ENCODE measurements around the gene MIA2. TPM values are rescaled to one million over a fixed set of nuclear protein-coding genes. Genes with fewer than 3 reads are reported as not detected.

MIA2 gene
- total RNA-seq, 2 donors from 2014 or later, result 28.7 to 45.4 TPM

DNA sequence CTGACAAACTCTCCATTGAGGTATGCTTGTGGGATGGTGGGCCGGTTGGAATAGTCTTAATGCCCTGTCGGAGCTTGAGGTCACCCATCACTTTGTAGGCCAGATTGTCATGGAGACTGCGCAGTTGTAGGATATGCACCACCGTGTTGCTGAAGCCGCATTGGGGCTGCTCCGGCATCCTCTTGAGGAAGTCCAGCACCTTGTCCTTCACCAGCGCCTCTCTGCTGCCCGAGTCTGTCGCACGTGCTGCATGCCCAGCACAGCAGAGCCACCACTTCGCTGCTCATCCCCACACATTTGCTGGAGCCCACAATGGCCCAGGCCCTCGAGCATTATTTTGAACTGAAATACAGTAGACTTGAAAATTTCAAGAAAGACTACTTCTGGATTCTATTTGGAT, 136.7 kb downstream of the MIA2 start:
- intact Hi-C loops (cut with DNase I), result no loop called here
- 95% methylated on average over 12 of the region's 12 CpGs for WGBS
- H3K9me3 ChIP-seq, result no peaks in the 10 kb centered on the region
- TF ChIP-seq, protein P1, sequence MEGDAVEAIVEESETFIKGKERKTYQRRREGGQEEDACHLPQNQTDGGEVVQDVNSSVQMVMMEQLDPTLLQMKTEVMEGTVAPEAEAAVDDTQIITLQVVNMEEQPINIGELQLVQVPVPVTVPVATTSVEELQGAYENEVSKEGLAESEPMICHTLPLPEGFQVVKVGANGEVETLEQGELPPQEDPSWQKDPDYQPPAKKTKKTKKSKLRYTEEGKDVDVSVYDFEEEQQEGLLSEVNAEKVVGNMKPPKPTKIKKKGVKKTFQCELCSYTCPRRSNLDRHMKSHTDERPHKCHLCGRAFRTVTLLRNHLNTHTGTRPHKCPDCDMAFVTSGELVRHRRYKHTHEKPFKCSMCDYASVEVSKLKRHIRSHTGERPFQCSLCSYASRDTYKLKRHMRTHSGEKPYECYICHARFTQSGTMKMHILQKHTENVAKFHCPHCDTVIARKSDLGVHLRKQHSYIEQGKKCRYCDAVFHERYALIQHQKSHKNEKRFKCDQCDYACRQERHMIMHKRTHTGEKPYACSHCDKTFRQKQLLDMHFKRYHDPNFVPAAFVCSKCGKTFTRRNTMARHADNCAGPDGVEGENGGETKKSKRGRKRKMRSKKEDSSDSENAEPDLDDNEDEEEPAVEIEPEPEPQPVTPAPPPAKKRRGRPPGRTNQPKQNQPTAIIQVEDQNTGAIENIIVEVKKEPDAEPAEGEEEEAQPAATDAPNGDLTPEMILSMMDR (IDR thresholded peaks at IDR 0.05), result no peak
- TF ChIP-seq POLR2A (IDR thresholded peaks at IDR 0.05) (no peak), POLR2AphosphoS5 (IDR thresholded peaks at IDR 0.05) (no peak)
- no peak overlapping the region for H3K27ac ChIP-seq
- DNase-seq (ENCODE audit: low spot score), result no peak
- H3K4me1 ChIP-seq (replicated peaks), result no peaks in the 10 kb centered on the region
- H3K4me3 ChIP-seq, result no peak overlapping the region
- no peaks in the 10 kb centered on the region for H3K27me3 ChIP-seq (replicated peaks; ENCODE audit: insufficient read depth)
- H3K36me3 ChIP-seq, result no peaks in the 10 kb centered on the region

DNA sequence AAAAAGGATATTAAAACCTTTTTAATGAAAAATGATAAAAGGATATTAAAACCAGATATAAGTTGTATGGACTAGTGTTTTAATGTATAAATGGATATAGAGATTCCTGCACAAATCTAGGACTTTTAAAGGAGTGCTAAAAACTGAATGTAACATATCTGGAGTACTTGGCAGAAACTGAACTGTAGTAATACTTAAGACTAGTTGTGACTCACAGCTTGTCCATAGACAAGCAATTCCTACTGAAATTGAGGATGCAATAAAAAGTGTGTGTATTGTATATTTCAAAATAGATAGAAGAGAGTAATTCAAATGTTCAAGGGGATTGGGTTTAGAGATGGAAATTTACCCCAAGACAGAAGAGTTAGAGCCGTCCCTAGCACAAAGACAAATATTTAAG, 138.9 kb downstream of the MIA2 start:
- no peak for DNase-seq (ENCODE audit: low spot score)
- no peaks in the 10 kb centered on the region for H3K9me3 ChIP-seq
- intact Hi-C loops (cut with DNase I), result no loop called here
- 89% methylated on average over 1 of the region's 1 CpG for WGBS
- no peaks in the 10 kb centered on the region for H3K36me3 ChIP-seq
- no peaks in the 10 kb centered on the region for H3K27me3 ChIP-seq (replicated peaks; ENCODE audit: insufficient read depth)
- no peaks in the 10 kb centered on the region for H3K4me1 ChIP-seq (replicated peaks)
- no peak overlapping the region for H3K4me3 ChIP-seq
- H3K27ac ChIP-seq, result no peak overlapping the region
- TF ChIP-seq POLR2A (IDR thresholded peaks at IDR 0.05) (no peak), POLR2AphosphoS5 (IDR thresholded peaks at IDR 0.05) (no peak)
- TF ChIP-seq, protein P1 (IDR thresholded peaks at IDR 0.05), result no peak

DNA sequence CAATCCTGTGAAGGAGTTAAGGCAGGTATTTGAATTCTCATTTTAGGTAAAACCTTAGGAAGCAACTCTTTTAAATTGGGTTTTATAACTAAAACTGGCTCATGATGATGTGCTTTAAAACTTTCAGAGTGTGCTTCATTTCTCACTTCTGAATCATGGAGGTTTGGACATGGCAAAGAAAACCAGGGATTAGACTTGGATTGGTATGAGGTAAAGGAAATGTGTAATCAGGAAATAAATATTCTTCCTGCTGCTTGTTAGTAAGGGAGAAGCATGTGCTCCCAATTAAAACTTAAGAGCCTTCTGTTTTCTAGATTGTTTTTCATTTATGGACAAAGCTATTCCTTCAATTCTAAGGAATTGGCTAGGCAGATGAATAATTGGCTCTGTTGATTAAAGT, 141.1 kb downstream of the MIA2 start:
- no peaks in the 10 kb centered on the region for H3K36me3 ChIP-seq
- no peaks in the 10 kb centered on the region for H3K27me3 ChIP-seq (replicated peaks; ENCODE audit: insufficient read depth)
- DNase-seq (ENCODE audit: low spot score), result no peak
- H3K9me3 ChIP-seq, result no peaks in the 10 kb centered on the region
- H3K4me1 ChIP-seq (replicated peaks), result no peaks in the 10 kb centered on the region
- intact Hi-C loops (cut with DNase I), result no loop called here
- no peak overlapping the region for H3K4me3 ChIP-seq
- H3K27ac ChIP-seq, result no peak overlapping the region
- TF ChIP-seq, protein P1 (IDR thresholded peaks at IDR 0.05), result no peak
- TF ChIP-seq POLR2AphosphoS5 (IDR thresholded peaks at IDR 0.05), result no peak
- no peak for TF ChIP-seq POLR2A (IDR thresholded peaks at IDR 0.05)

DNA sequence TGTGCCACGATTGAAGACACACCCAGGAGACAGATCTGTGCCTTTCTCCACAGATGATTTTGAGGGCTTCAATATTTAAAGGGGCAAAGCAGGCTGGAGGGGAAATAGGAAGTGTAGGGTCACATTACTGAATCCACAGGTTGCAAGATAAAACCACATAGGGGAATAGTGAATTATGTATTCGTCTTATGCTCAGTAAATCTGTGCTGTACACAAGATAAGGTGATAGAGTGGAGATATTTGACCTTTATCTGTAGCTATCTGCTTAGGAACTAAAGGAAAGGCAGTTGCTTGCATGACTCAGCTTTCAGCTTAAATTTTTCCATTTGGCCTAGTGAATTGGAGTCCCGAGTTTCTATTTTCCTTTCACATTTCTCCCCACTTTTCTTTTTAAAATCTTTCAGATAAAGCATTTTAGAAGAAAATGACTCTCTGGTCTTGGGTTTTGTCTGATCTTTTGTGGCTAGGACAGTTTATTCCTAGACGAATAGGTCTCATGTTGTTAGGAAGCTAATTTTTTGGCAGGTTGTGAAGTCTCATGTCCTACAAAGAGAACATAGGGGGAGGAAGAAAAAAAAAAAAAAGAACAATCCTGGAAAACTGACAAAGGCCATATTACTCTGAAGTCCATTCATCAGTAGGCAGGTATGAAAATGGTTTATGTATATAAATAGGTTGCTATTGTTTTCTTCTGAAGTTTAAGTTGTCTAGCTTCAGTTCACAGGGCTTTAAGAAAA, 143.1 kb downstream of the MIA2 start:
- no peak overlapping the region for H3K4me3 ChIP-seq
- intact Hi-C loops (cut with DNase I), result no loop called here
- 36% methylated on average over 4 of the region's 4 CpGs for WGBS
- H3K27ac ChIP-seq, result peak overlapping the region; percentile 31 to 39
- no peak for DNase-seq (ENCODE audit: low spot score)
- TF ChIP-seq POLR2A (IDR thresholded peaks at IDR 0.05) (no peak), POLR2AphosphoS5 (IDR thresholded peaks at IDR 0.05) (no peak)
- TF ChIP-seq, protein P1 (IDR thresholded peaks at IDR 0.05), result no peak
- no peaks in the 10 kb centered on the region for H3K27me3 ChIP-seq (replicated peaks; ENCODE audit: insufficient read depth)
- no peaks in the 10 kb centered on the region for H3K36me3 ChIP-seq
- no peaks in the 10 kb centered on the region for H3K4me1 ChIP-seq (replicated peaks)
- H3K9me3 ChIP-seq, result no peaks in the 10 kb centered on the region

DNA sequence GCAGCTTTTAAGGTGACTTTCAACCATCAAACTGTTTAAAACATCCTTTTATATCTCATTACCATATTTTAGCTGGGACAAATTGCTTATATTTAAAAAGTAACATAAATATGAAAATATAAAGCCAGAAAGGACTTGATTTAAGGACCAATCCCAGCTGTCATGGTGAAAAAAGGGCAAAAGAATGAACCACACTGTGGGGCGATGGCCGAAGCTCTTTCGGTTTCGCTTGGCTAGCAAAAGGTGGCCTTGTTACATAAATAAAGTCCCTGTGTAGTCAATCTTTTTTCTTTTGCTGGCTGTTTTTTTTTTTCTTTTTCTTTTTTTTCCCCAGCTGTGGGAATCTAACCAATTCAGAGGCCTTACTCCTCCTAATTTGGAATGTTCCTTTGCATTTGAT, 147.7 kb downstream of the MIA2 start:
- Histone ChIP-seq H3K4me3 (no peak overlapping the region), H3K27me3 (replicated peaks; ENCODE audit: insufficient read depth) (no peaks in the 10 kb centered on the region), H3K27ac (no peak overlapping the region), H3K4me1 (replicated peaks) (no peaks in the 10 kb centered on the region), H3K36me3 (no peaks in the 10 kb centered on the region), H3K9me3 (no peaks in the 10 kb centered on the region)
- DNase-seq (ENCODE audit: low spot score), result no peak
- no peak for TF ChIP-seq POLR2AphosphoS5 (IDR thresholded peaks at IDR 0.05)
- TF ChIP-seq, protein P1 (IDR thresholded peaks at IDR 0.05), result no peak
- no peak for TF ChIP-seq POLR2A (IDR thresholded peaks at IDR 0.05)
- WGBS, result 95% methylated on average over 4 of the region's 4 CpGs
- intact Hi-C loops (cut with DNase I), result no loop called here

Measured in prostate gland (tissue), 2 donors.